HG03280 (cell line): ENCODE measurements around the gene HERPUD2.
A peak's percentile ranks its signal among the peaks of the same experiment; 100 is the strongest.
"Not testable (repeated sequence)": the region's sequence is repeated elsewhere in the genome, so short reads cannot be mapped to it uniquely, and the experiment has no call there.

Experiments used
- ATAC-seq: cut with Tn5 transposase; IDR thresholded peaks from one replicate; pipeline ENCODE4 v1.9.1; 2021; ENCODE audit warnings: mild to moderate bottlenecking, moderate library complexity; ENCODE audit not compliant: unreplicated experiment

The HERPUD2 gene

DNA sequence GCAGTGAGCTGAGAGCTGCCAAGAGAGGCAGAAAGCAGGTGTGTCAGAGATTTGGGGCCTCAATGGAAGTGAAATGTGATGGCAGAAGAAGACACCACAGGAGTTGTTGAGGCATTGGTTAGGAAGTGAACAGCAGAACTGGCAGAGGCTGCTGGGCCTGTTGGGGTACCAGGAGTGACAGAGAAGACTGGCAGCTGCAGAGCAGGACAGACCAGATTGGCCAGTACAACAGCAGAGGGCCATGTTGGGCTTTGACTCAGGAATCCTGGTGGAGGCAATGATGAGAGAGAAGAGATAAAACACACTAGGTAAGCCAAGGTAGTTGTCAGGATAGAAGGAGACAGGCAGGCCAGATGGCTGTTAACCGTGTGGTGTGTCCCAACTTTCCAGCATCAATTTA, 19.9 kb upstream of the HERPUD2 start:
- ATAC-seq, result no peak

DNA sequence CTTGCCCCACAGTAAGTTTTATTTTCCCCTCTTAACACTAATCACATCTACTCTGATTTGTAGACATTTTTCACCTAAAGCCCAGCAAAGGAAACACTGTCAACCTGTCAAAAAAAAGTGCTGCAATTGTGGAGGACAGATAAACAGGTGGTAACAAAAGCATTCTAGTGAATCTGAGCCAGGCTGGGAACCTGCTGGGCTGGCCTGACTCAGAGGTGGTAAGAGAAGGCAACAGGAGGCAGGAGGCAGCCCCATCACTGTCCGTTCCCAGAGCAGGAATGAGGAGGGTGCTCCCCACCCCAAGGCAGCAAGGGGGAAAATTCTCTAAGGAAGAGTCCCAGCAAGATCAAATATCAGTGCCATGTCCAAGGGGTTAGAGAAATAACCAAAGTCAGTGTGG, 19.5 kb upstream of the HERPUD2 start:
- ATAC-seq, result no peak

DNA sequence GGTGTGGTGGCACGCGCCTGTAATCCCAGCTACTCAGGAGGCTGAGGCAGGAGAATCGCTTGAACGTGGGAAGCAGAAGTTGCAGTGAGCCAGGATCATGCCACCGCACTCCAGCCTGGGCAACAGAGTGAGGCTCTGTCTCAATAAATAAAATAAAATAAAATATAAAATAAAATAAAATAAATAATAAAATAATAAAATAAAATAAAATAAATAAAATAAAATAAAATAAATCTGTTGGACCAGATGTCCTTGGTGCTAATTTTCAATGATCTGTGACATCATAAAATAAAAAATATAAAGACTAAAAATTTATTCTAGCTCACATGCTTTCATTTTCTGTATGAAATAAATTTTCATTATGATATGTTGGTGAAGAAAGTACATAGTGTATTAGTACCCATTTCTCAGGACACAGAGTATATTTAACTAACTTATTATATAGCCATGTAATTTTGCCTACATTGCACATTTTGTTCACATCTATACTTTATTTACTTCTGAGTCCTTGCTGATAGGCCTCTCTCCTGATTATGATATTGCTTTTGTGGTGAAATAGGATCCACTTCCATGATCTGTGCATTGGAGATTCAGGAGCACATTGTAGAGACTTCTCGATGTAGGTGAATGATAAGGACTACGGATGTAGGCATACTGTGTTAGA, 17.8 kb upstream of the HERPUD2 start:
- ATAC-seq, result no peak

DNA sequence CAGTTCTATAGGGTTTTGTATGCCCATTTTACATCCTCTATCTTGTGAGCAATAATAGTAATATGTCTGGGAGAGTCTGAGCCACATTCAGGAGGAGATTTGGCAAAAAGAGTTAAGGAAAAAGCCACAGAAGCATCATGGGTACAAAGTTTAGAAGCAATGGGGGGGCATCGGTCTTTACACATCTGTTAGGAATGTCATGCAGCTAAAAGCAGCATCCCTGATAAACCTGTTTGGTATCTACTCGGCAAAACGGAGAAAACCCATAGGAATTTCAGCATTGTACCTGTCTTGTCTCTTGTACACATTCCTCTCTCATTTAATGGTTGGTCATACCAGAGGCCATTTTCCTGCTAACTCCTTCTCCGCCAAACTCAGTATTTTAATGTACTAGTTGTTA, 12.5 kb upstream of the HERPUD2 start:
- ATAC-seq, result no peak

DNA sequence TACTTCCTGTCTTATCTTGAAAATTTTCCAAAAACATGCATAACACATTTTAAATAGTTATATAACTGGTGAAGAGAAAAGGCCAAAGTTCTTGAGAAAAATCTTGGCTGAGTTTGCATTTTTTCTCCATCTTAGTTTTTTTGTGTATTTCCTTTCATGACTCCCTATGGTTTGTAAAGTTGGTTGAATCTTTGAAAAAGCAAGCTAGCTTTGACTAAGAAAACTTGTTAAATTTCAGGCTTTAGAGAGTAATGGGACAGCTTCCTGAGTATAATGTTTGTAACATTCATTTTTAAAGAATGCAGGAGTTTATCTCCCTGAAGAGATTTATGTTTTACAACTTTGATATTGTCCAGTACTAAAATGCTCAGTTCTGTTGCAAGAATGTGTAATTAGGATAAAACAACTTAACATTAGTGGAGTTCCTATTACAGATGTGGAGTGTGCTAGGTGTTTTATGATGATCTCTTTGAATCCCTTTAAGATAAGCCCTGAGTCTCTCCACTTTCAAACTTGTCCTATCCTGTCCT, 11.1 kb upstream of the HERPUD2 start:
- ATAC-seq, result no peak

DNA sequence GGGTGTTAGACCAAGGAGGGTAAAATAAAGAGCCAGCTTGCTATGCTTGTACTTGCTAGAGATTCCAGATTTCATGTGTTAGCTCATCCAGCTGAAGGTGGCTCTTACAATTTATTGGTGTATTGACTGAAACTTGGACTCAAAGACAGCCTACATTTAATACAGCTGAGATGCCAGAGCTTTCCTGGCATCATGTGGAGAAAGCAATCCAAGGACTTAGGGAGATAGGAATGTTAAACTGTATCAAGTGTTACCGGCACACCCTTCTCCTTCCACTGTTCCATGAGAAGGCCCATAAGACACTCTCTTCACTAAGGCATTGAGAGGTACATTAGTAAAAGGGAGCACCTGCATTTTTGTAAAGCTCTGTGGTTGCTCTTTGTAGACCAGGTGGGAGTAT, 9.3 kb upstream of the HERPUD2 start:
- ATAC-seq, result no peak

DNA sequence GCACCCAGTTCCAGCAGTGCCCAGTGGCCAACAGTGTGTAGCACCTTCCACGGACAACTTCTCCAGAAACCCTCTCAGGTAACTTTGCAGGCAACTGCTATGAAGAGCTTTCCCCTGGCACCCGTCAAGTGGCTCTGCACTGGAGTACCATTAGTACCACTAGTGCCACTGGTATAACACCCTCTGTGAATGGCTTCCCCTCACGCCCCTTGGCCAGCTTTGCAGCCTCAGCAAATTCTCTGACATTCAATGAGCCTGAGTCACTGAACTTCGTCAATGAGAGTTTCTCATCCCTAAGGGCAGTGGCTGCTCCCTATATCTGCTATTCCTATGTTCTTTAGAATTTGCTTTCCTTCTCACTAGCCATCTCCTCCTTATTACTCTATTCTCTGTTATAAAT, 7.6 kb upstream of the HERPUD2 start:
- ATAC-seq, result no peak

DNA sequence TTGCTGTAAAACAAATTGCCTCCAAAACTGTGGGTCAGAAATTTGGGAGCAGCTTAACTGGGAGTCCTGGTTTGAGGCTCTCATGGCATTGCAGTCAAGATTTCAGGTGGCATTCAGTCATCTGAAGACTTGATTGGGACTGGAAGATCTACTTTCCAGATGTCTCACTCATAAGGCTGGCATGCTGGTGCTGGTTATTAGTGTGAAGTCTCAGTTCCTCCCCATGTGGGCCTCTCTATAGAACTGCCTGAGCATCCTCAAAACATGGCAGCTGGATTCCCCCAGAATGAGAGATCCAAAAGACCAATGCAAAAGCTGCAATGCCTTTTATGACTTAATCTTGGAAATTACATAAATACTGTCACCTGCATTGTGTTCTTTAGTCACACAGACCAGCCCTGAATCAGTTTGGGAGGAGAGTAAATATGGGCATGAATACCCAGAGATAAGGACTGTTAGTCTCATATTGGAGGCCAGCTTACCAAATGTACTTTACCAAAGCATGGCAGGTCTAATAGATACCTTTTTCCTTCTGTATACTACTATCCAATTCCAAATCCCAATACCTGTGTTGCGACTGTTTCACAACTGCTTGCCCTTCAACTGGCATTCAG, 6.5 kb upstream of the HERPUD2 start:
- peak; percentile 48 for ATAC-seq

DNA sequence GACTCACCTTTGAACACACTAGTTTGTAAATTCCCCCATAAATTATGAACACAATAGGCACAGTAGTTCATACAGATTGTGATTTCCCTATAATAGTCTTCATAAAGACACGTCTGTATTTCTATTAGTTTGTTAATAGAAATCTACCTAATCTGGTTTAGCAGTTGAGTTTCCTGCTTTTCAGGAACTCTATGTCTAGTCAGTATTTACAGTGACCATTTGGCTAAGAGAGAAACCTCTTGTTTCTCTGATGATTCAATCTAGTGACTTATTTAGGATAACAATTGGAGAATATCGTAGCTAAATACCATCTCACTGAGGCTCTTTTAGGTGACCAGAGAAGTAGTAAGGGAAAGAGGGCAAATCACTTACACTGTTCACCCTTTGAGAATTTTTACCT, 5.9 kb upstream of the HERPUD2 start:
- no peak for ATAC-seq

DNA sequence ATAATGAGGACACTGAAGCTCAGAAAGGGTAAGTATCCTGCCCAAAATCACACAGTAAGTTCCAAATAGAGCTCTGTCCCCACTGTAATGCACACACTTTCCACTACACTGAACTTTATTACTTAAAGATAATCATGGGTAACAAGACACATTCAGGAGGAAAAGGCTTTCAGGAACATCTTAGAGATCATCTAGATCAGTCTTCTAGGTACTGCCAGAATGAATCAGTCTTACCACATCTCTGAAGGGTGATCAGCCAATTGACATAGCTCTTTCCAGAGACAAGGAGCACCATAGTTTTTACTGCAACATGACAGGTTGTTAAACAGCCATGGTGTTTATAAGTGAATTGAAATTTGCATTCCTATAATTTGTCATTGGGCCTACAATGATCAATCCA, 5.4 kb upstream of the HERPUD2 start:
- ATAC-seq, result no peak

DNA sequence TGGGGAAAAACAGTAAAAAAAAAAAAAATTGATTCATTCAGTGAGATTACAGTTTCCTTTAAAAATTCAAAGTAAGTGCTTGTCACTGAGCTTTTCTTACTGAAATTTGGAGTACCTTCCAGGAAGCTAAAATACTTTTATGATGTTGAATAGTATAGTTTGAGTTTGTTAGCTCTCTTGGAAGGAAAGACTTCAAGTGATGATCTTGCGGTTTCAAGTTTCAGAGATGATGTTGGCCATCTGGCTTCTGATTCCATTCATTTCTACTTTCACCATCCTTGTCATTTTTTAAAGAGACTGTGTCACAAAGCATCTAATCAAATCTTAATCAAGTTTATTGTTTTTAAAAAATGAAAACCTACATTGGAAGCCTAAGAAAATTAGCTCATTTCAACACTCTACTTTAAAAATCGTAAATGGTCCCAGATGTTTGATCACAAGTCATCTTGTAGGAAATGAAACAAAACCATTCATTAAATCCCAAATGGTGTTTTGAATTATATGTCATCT, 4.9 kb upstream of the HERPUD2 start:
- no peak for ATAC-seq

DNA sequence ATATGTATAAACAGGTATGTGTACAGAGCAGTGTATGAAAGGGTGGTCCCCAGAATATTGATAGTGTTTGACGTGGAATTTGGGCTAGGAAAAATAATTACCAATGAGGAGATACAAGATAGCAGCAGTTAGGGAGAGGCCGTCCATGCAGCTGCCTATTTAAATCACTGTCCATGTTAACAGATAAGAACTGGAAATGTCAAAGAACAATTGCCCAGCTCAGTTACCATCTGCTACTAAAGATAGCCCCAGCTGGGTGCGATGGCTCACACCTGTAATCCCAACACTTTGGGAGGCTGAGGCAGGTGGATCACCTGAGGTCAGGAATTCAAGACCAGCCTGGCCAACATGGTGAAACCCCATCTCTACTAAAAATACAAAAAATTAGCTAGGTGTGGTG, 3.4 kb upstream of the HERPUD2 start:
- not testable (repeated sequence) for ATAC-seq

DNA sequence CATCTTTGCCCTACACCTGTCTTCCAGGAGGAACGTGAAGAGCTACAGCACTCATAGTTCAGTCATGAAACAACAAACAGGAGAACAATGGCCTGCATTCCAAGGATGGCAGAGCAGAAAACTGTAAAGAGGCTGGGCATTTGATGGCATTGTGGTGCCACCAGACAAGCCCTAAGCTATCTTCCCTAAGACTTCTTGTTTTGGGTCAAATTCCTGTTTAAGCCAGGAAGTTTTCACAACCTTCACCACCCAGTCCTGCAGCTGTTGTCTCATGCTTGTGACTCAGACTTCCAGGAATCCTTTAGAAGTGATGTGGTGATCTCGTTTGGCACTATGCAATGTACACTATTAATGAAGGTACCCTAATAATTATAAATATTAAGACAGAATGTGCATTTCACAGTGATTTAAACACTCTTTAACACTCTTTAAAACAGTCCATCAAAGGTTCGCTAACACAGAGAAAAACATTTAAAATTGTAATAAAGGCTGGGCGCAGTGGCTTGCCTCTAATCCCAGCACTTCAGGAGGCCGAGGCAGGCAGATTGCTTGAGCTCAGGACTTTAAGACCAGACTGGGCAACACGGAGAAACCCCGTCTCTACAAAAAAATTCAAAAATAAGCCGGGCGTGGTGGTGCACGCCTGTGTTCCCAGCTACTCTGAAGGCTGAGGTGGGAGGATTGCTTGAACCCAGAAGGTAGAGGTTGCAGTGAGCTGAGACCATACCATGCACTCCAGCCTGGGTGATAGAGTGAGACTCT, 2.7 kb upstream of the HERPUD2 start:
- no peak for ATAC-seq

DNA sequence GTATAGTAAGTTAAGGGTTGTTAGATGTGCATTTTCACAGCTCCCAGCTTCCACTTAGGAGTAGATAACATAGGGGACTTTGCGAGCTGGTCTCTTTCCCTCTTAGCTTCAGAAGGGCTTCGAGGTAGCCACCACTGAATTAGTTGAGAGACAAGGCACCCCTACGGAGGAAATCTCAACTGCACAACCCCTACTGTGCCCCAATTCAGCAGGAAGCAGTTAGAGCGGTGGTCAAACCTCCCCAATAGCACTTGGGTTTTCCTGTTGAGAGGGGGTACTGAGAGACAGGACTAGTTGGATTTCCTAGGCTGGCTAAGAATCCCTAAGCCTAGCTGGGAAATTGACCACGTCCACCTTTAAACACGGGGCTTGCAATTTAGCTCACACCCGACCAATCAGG, 1.1 kb upstream of the HERPUD2 start:
- ATAC-seq, result no peak

DNA sequence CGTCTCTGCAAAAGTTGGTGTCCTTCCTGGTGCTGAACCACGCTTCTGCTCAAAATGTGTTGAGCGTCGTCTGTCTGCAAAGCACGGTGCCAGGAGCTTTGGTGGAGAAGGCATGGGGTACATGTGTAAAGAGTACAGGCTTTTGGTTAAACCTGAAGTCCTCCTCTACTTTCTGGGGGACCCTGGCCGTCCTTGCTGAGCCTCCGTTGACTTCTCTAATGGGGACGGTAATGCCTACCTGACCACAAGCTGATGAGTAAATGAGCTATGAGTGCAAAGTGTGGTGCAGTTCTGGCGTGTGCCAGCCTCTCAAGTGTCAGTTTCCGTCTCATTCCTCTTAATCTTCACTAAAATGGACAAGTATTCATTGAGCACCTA, 527 bp upstream of the HERPUD2 start:
- no peak for ATAC-seq

DNA sequence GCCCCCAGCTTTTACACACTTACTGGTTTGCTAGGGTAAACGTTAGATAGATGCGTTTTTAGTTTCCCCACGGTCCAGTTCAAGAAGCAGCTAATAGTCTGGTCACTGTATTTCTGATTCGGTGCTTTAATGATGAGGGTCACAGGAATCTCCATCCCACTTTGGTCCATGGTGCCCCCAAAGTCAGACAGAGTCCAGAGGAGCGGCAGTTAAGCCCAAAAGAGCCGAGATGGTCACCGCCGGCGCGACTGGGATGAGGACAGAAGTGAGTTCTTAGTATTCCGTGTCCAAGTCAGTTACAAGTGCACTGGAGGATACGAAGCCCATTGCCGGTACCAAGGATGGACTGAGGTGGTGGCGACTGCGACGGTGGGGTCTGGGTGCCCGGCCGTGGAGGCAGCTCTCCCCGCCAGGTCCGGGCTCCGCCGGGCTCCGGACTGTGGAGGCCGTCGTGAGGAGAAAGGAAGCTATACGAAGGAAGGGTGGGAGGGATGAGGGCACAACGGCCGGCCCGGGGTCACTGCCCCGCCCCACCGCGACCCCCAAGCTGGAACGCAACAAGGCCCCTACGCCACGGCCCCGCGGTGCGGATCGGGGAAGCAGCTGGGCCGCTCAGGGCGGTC, 663 bp downstream of the HERPUD2 start:
- ATAC-seq, result peak; percentile 12

DNA sequence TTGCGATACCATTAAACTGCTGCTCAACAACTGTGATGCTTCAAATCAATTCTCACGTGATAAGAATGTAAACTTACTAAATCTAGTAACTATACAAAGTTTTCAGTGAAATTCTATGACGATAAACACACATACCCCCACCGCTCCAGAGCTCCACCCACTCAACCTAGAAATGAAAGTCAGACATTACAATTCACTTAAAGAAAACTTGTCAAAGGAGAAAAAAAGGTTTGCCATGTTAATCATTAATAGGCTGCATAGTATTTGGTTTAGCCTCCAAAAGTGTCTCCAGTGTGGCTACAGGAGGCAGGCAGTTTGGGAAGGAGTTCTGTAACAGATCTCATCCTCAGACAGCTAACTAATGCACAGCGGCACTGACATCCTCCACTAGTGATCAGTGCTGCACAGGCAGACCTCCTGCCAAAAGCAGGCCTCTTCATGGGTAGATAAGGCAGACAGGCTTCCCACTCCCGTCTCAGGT, 3.1 kb downstream of the HERPUD2 start:
- ATAC-seq, result peak; percentile 26

DNA sequence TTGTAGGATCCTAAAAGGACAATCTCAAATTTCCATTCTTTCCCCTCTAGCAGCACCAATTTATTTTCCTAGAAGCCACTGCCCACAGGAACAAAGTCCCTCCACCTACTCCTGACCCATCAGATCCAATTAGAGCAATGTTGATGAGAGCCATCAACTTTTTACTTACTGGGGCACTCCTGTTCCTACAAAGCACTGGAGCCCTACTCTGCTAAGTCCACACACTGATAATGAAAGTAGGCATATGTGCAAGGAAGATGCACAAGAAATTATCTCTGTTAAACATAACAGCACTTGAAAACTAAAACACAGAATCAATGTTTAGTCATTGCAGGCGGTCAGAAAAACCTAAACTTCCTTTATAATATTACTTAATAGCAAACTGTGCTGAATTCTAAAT, 3.6 kb downstream of the HERPUD2 start:
- ATAC-seq, result no peak

DNA sequence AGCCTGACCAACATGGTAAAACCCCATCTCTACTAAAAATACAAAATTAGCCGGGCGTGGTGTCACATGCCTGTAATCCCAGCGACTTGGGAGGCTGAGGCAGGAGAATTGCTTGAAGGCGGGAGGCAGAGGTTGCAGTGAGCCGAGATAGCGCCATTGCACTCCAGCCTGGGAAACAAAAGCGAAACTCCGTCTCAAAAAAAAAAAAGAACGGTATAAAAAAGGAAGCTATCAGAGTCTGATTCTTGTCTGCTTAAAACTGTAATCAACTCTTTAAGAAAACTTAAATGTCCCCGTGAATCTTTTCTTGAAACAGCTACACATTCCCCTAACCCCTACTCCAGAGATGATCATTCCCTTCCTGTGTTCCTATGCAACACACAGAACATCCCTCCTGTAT, 4.3 kb downstream of the HERPUD2 start:
- ATAC-seq, result not testable (repeated sequence)

DNA sequence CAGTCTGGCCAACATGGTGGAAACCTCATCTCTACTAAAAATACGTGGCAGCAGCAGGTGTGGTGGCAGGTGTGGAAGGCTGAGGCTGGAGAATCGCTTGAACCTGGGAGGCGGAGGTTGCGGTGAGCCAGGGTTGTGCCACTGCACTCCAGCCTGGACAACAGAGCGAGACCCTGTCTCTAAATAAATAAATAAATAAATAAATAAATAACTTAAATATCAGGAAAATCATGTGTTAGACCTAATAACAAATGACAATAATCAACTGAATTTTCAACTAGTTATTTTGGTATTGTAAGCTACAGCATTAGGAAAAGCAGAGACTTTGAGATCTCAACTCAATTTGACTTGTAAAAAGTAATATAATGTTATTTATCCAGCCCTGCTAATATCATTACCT, 9.2 kb downstream of the HERPUD2 start:
- no peak for ATAC-seq
